Activated CD4-positive, alpha-beta T cell treated with anti-CD3 and anti-CD28 coated beads, Interleukin-2, amount 50 U/mL, for 4 hours (primary cell): Measurements from ENCODE around the gene RPL36.

Experiments
- DNase-seq, 2 experiments: peaks; one replicate each; pipeline ENCODE4 v3.0.0-alpha.2; 2020

The RPL36 gene

GRCh38 chr19:5690125-5690954, at the start of gene RPL36:
RPL36 (plus strand) TSS chr19:5690295; CDS start chr19:5690508, 213 bp downstream.
- DNase-seq = peak; percentile 98 to 99

GRCh38 chr19:5641171-5641570, 48.9 kb upstream of the RPL36 start:
- no peak for DNase-seq

GRCh38 chr19:5642204-5642603, 47.9 kb upstream of the RPL36 start:
- DNase-seq = no peak

- DNase-seq = no peak
Measured at GRCh38 chr19:5643060-5643459, 47.0 kb upstream of the RPL36 start.

GRCh38 chr19:5644037-5644436, 46.1 kb upstream of the RPL36 start:
- DNase-seq = no peak

- DNase-seq = no peak
Measured at GRCh38 chr19:5645409-5645808, 44.7 kb upstream of the RPL36 start.

- no peak for DNase-seq
Measured at GRCh38 chr19:5646703-5647102, 43.4 kb upstream of the RPL36 start.

GRCh38 chr19:5648464-5648863, 41.6 kb upstream of the RPL36 start:
- no peak for DNase-seq

GRCh38 chr19:5651361-5651760, 38.7 kb upstream of the RPL36 start:
- DNase-seq = no peak

GRCh38 chr19:5652261-5652660, 37.8 kb upstream of the RPL36 start:
- DNase-seq = no peak

GRCh38 chr19:5654931-5655330, 35.2 kb upstream of the RPL36 start:
- no peak for DNase-seq

GRCh38 chr19:5655412-5655811, 34.7 kb upstream of the RPL36 start:
- no peak for DNase-seq

- DNase-seq = no peak
Measured at GRCh38 chr19:5661483-5661882, 28.6 kb upstream of the RPL36 start.

- DNase-seq = no peak
Measured at GRCh38 chr19:5663904-5664303, 26.2 kb upstream of the RPL36 start.

- DNase-seq = no peak
Measured at GRCh38 chr19:5664515-5664914, 25.6 kb upstream of the RPL36 start.

GRCh38 chr19:5665781-5666513, 24.1 kb upstream of the RPL36 start:
- DNase-seq = no peak

GRCh38 chr19:5666921-5667610, 23.0 kb upstream of the RPL36 start:
- DNase-seq = no peak

GRCh38 chr19:5667751-5668271, 22.3 kb upstream of the RPL36 start:
- DNase-seq = no peak

- DNase-seq = no peak
Measured at GRCh38 chr19:5669212-5669611, 20.9 kb upstream of the RPL36 start.

GRCh38 chr19:5671600-5671999, 18.5 kb upstream of the RPL36 start:
- DNase-seq = no peak

GRCh38 chr19:5672708-5673459, 17.2 kb upstream of the RPL36 start:
- DNase-seq = no peak

GRCh38 chr19:5673752-5674151, 16.3 kb upstream of the RPL36 start:
- no peak for DNase-seq

- no peak for DNase-seq
Measured at GRCh38 chr19:5674714-5675113, 15.4 kb upstream of the RPL36 start.
